ENCODE measurements around the gene STAG1. TPM values are rescaled to one million over a fixed set of nuclear protein-coding genes. Genes with fewer than 3 reads are reported as not detected.

STAG1 gene
- polyA plus RNA-seq, 1 donor from 2014 or later: 30.8 TPM

DNA sequence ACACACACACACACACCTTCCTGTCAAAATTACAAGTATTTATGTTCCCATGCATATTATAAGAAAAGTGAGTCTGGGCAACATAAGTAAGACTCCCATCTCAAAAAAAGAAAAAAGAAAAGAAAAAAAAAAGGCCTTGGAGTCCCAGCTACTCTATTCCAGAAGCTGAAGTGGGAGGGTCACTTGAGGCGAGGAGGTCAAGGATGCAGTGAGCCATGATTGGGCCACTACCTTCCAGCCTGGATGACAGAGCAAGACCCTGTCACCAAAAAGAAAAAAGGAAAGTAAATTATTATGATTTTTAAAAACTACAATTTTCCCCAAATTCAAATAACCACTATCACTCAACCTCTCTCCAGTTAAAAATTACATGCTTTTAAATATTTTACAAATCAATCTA lies 113.1 kb downstream of the STAG1 start:
- Histone ChIP-seq H3K27me3 (ENCODE audit: insufficient read depth, low read depth, low read length) (no peaks in the 10 kb centered on the region), H3K9me2 (ENCODE audit: insufficient read depth, low read length) (no peaks in the 10 kb centered on the region), H3K4me2 (ENCODE audit: low read length) (no peak overlapping the region), H3K4me3 (ENCODE audit: low read length) (no peak overlapping the region), H3K9me3 (ENCODE audit: low read length) (no peaks in the 10 kb centered on the region), H3K36me3 (ENCODE audit: insufficient read depth, low read length) (no peaks in the 10 kb centered on the region), H3K9ac (ENCODE audit: low read length) (no peak overlapping the region), H3K79me2 (replicated peaks; ENCODE audit: insufficient read depth, low read length) (peaks cover 48% of the 10 kb centered on the region), H3F3A (ENCODE audit: insufficient read depth, low read length, poor library complexity, severe bottlenecking) (no peaks in the 10 kb centered on the region), H2AFZ (ENCODE audit: low read depth, low read length) (no peak overlapping the region), H4K20me1 (ENCODE audit: insufficient read depth) (no peaks in the 10 kb centered on the region), H3K27ac (ENCODE audit: low read length) (no peak overlapping the region)
- TF ChIP-seq SMC3 (conservative IDR thresholded peaks at IDR 0.05; ENCODE audit: poor library complexity): no peak
- no peak for TF ChIP-seq EZH2 (IDR thresholded peaks at IDR 0.05; ENCODE audit: borderline replicate concordance, insufficient read depth, low read length, poor library complexity, severe bottlenecking)
- TF ChIP-seq POLR2AphosphoS5 (IDR thresholded peaks at IDR 0.05): no peak
- no peak for TF ChIP-seq RAD21 (conservative IDR thresholded peaks at IDR 0.05)
- no peak for TF ChIP-seq MXI1 (conservative IDR thresholded peaks at IDR 0.05; ENCODE audit: poor library complexity, severe bottlenecking)
- TF ChIP-seq, protein P1, sequence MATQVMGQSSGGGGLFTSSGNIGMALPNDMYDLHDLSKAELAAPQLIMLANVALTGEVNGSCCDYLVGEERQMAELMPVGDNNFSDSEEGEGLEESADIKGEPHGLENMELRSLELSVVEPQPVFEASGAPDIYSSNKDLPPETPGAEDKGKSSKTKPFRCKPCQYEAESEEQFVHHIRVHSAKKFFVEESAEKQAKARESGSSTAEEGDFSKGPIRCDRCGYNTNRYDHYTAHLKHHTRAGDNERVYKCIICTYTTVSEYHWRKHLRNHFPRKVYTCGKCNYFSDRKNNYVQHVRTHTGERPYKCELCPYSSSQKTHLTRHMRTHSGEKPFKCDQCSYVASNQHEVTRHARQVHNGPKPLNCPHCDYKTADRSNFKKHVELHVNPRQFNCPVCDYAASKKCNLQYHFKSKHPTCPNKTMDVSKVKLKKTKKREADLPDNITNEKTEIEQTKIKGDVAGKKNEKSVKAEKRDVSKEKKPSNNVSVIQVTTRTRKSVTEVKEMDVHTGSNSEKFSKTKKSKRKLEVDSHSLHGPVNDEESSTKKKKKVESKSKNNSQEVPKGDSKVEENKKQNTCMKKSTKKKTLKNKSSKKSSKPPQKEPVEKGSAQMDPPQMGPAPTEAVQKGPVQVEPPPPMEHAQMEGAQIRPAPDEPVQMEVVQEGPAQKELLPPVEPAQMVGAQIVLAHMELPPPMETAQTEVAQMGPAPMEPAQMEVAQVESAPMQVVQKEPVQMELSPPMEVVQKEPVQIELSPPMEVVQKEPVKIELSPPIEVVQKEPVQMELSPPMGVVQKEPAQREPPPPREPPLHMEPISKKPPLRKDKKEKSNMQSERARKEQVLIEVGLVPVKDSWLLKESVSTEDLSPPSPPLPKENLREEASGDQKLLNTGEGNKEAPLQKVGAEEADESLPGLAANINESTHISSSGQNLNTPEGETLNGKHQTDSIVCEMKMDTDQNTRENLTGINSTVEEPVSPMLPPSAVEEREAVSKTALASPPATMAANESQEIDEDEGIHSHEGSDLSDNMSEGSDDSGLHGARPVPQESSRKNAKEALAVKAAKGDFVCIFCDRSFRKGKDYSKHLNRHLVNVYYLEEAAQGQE (IDR thresholded peaks at IDR 0.05; ENCODE audit: borderline replicate concordance): no peak
- no peak for TF ChIP-seq TAF1 (IDR thresholded peaks at IDR 0.05; ENCODE audit: low read depth)
- no peak for TF ChIP-seq EP300 (conservative IDR thresholded peaks at IDR 0.05; ENCODE audit: poor library complexity, severe bottlenecking)
- TF ChIP-seq, protein P2, sequence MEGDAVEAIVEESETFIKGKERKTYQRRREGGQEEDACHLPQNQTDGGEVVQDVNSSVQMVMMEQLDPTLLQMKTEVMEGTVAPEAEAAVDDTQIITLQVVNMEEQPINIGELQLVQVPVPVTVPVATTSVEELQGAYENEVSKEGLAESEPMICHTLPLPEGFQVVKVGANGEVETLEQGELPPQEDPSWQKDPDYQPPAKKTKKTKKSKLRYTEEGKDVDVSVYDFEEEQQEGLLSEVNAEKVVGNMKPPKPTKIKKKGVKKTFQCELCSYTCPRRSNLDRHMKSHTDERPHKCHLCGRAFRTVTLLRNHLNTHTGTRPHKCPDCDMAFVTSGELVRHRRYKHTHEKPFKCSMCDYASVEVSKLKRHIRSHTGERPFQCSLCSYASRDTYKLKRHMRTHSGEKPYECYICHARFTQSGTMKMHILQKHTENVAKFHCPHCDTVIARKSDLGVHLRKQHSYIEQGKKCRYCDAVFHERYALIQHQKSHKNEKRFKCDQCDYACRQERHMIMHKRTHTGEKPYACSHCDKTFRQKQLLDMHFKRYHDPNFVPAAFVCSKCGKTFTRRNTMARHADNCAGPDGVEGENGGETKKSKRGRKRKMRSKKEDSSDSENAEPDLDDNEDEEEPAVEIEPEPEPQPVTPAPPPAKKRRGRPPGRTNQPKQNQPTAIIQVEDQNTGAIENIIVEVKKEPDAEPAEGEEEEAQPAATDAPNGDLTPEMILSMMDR (IDR thresholded peaks at IDR 0.05; ENCODE audit: poor library complexity, severe bottlenecking): no peak

DNA sequence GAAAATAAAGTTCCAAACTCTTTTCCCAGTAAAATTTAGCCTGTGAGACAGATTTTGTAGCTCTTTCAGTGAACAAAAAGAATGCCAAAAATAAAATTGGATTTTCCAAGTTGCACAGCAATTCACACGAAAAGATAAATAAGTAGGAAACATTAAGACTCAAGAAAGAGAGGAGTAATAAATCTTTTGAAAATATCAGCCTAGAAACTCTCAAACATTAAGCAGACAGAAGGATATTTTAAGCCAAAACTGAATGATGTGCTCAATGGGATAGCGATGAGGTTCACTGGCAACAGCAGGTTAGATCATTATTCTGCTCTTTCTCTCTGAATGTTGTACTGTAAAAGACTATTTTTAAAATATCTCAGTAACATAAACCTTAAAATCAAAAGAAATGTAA lies 115.0 kb downstream of the STAG1 start:
- H3K9me2 ChIP-seq (ENCODE audit: insufficient read depth, low read length): no peaks in the 10 kb centered on the region
- TF ChIP-seq MXI1 (conservative IDR thresholded peaks at IDR 0.05; ENCODE audit: poor library complexity, severe bottlenecking) (no peak), EZH2 (IDR thresholded peaks at IDR 0.05; ENCODE audit: borderline replicate concordance, insufficient read depth, low read length, poor library complexity, severe bottlenecking) (no peak), EP300 (conservative IDR thresholded peaks at IDR 0.05; ENCODE audit: poor library complexity, severe bottlenecking) (no peak), RAD21 (conservative IDR thresholded peaks at IDR 0.05) (no peak), TAF1 (IDR thresholded peaks at IDR 0.05; ENCODE audit: low read depth) (no peak), POLR2AphosphoS5 (IDR thresholded peaks at IDR 0.05) (no peak), SMC3 (conservative IDR thresholded peaks at IDR 0.05; ENCODE audit: poor library complexity) (no peak)
- TF ChIP-seq, protein P2 (IDR thresholded peaks at IDR 0.05; ENCODE audit: poor library complexity, severe bottlenecking): no peak
- TF ChIP-seq, protein P1 (IDR thresholded peaks at IDR 0.05; ENCODE audit: borderline replicate concordance): no peak

More for the DNA sequence above, 115.0 kb downstream of the STAG1 start:
- Histone ChIP-seq H3K4me3 (ENCODE audit: low read length) (no peak overlapping the region), H3K9ac (ENCODE audit: low read length) (no peak overlapping the region), H3K9me3 (ENCODE audit: low read length) (no peaks in the 10 kb centered on the region), H2AFZ (ENCODE audit: low read depth, low read length) (no peak overlapping the region), H3F3A (ENCODE audit: insufficient read depth, low read length, poor library complexity, severe bottlenecking) (no peaks in the 10 kb centered on the region), H4K20me1 (ENCODE audit: insufficient read depth) (no peaks in the 10 kb centered on the region), H3K27me3 (ENCODE audit: insufficient read depth, low read depth, low read length) (no peaks in the 10 kb centered on the region), H3K36me3 (ENCODE audit: insufficient read depth, low read length) (no peaks in the 10 kb centered on the region), H3K27ac (ENCODE audit: low read length) (no peak overlapping the region), H3K79me2 (replicated peaks; ENCODE audit: insufficient read depth, low read length) (peaks cover 60% of the 10 kb centered on the region), H3K4me2 (ENCODE audit: low read length) (no peak overlapping the region)

Measured in neural cell (in vitro differentiated cells).